SK-N-SH (cell line): ENCODE data around the gene RABGAP1L. TPM values are rescaled to one million over a fixed set of nuclear protein-coding genes. Genes with fewer than 3 reads are reported as not detected.

Source experiments
- CTCF ChIA-PET: fragments of 300-600, 350-600 bp; formaldehyde crosslinking; extraction: SDS; loops from one replicate; lab custom pipeline; 2021; lab: Yijun Ruan, JAX
- POLR2A ChIA-PET: fragments of 350-600 bp; sonication (Branson Sonifier 250); formaldehyde crosslinking; extraction: SDS; loops from one replicate; lab custom pipeline; 2020; ENCODE audit warnings: antibody characterized with exemption, inconsistent platforms; lab: Yijun Ruan, JAX
- DNase-seq: peaks from one replicate; pipeline ENCODE4 v3.0.0; 2012
- H2AFZ ChIP-seq: fragments of 200-600 bp; sonication (generic); 2 replicates; pipeline ENCODE4 v1.8.1; 2016; ENCODE audit warnings: antibody characterized with exemption, mild to moderate bottlenecking, low read depth
- H3F3A ChIP-seq: fragments of 200-600 bp; sonication (generic); replicated peaks from 2 replicates; pipeline ENCODE3; 2016; ENCODE audit warnings: antibody characterized with exemption, mild to moderate bottlenecking; ENCODE audit not compliant: insufficient read depth
- H3K27ac ChIP-seq, 2 experiments: fragments of 200-500 bp in 1 of 2; fragments of 200-600 bp in 1 of 2; sonication (Bioruptor generic) in 1 of 2; sonication (generic), shearing (Covaris generic) in 1 of 2; 2 replicates each; pipeline versions ENCODE4 v1.5.1 to v1.6.1; 2014 to 2016; ENCODE audit warnings: low read depth in 2 of 2, inconsistent platforms in 1 of 2, low read length in 1 of 2, mild to moderate bottlenecking in 1 of 2, mixed read lengths in 1 of 2
- H3K27me3 ChIP-seq: fragments of 200-600 bp; sonication (generic), shearing (Covaris generic); 2 replicates; pipeline ENCODE4 v1.6.1; 2016; ENCODE audit warnings: mixed run types; ENCODE audit not compliant: insufficient read depth
- H3K36me3 ChIP-seq, 2 experiments: fragments of 200-500 bp in 1 of 2; fragments of 200-600 bp in 1 of 2; sonication (Bioruptor generic) in 1 of 2; sonication (generic) in 1 of 2; replicated peaks in 1 of 2; 2 replicates each; pipeline versions ENCODE3 to v1.5.1; 2014 to 2016; ENCODE audit warnings: low read length in 1 of 2, mild to moderate bottlenecking in 1 of 2; ENCODE audit not compliant: insufficient read depth in 2 of 2, control insufficient read depth in 1 of 2
- H3K4me1 ChIP-seq, 2 experiments: fragments of 200-500 bp in 1 of 2; fragments of 200-600 bp in 1 of 2; sonication (Bioruptor generic) in 1 of 2; sonication (generic), shearing (Covaris generic) in 1 of 2; 2 replicates each; pipeline versions ENCODE4 v1.5.1 to v1.6.1; 2014 to 2016; ENCODE audit warnings: low read depth in 1 of 2, low read length in 1 of 2, mixed run types in 1 of 2; ENCODE audit not compliant: insufficient read depth in 2 of 2, control insufficient read depth in 1 of 2
- H3K4me2 ChIP-seq: fragments of 200-600 bp; sonication (generic), shearing (Covaris generic); 2 replicates; pipeline ENCODE4 v1.6.1; 2017; ENCODE audit warnings: mixed run types
- H3K4me3 ChIP-seq, 2 experiments: fragments of 200-500 bp in 1 of 2; fragments of 200-600 bp in 1 of 2; sonication (Bioruptor generic) in 1 of 2; sonication (generic), shearing (Covaris generic) in 1 of 2; 2 replicates each; pipeline versions ENCODE4 v1.5.1 to v1.8.1; 2014 to 2016; ENCODE audit warnings: low read depth in 2 of 2, inconsistent platforms in 1 of 2, low read length in 1 of 2, mild to moderate bottlenecking in 1 of 2, mixed read lengths in 1 of 2, moderate library complexity in 1 of 2
- H3K79me2 ChIP-seq: fragments of 200-600 bp; sonication (generic); 2 replicates; pipeline ENCODE4 v1.8.1; 2017; ENCODE audit warnings: mild to moderate bottlenecking; ENCODE audit not compliant: insufficient read depth
- H3K9ac ChIP-seq: fragments of 200-600 bp; sonication (generic); 2 replicates; pipeline ENCODE4 v1.6.1; 2017; ENCODE audit warnings: mixed run types
- H3K9me2 ChIP-seq: fragments of 200-600 bp; sonication (generic); 2 replicates; pipeline ENCODE4 v1.6.1; 2017; ENCODE audit warnings: mixed run types
- H3K9me3 ChIP-seq: fragments of 200-600 bp; sonication (generic); 2 replicates; pipeline ENCODE4 v1.6.1; 2017; ENCODE audit warnings: mixed run types, mild to moderate bottlenecking, moderate library complexity
- H4K20me1 ChIP-seq: fragments of 200-600 bp; sonication (generic); 2 replicates; pipeline ENCODE4 v1.6.1; 2017; ENCODE audit warnings: mild to moderate bottlenecking, mixed run types; ENCODE audit not compliant: insufficient read depth
- CTCF ChIP-seq: fragments of 200-600 bp; sonication (generic); IDR thresholded peaks from 2 replicates; pipeline ENCODE4 v1.6.1; 2017; ENCODE audit warnings: antibody characterized with exemption, mild to moderate bottlenecking, moderate library complexity
- ELF1 ChIP-seq: IDR thresholded peaks from 2 replicates; pipeline ENCODE4 v1.4.0; 2012
- EP300 ChIP-seq, 2 experiments: IDR thresholded peaks; 2 replicates each; pipeline versions ENCODE4 v1.4.0 to v1.6.1; 2012; ENCODE audit warnings: borderline replicate concordance in 1 of 2, low read depth in 1 of 2, low read length in 1 of 2
- FOXJ3 ChIP-seq: sonication (generic); formaldehyde crosslinking; IDR thresholded peaks from 2 replicates; pipeline ENCODE4 v1.5.1; 2020; ENCODE audit warnings: mild to moderate bottlenecking, missing genetic modification reagents
- GABPA ChIP-seq: IDR thresholded peaks from 2 replicates; pipeline ENCODE4 v1.4.0; 2012; ENCODE audit warnings: low read depth, mild to moderate bottlenecking
- JUND ChIP-seq: IDR thresholded peaks from 2 replicates; pipeline ENCODE4 v1.4.0; 2012
- MXI1 ChIP-seq: IDR thresholded peaks from 2 replicates; pipeline ENCODE4 v1.6.1; 2012; ENCODE audit warnings: mild to moderate bottlenecking, low read depth, low read length, improper control_type of control experiment
- NFIC ChIP-seq: IDR thresholded peaks from 2 replicates; pipeline ENCODE4 v1.4.0; 2012; ENCODE audit warnings: borderline replicate concordance
- NRF1 ChIP-seq: IDR thresholded peaks from 2 replicates; pipeline ENCODE4 v1.6.1; 2012; ENCODE audit warnings: low read depth, mild to moderate bottlenecking, low read length
- POLR2AphosphoS5 ChIP-seq: IDR thresholded peaks from 2 replicates; pipeline ENCODE4 v1.6.1; 2012; ENCODE audit warnings: low read depth, low read length
- RAD21 ChIP-seq: IDR thresholded peaks from 2 replicates; pipeline ENCODE4 v1.6.1; 2012; ENCODE audit warnings: mild to moderate bottlenecking, low read length
- RCOR1 ChIP-seq: fragments of 150-350 bp; IDR thresholded peaks from 2 replicates; pipeline ENCODE4 v1.6.1; 2017; ENCODE audit warnings: antibody characterized with exemption, low read length
- RFX5 ChIP-seq: IDR thresholded peaks from 2 replicates; pipeline ENCODE4 v1.6.1; 2012; ENCODE audit warnings: mild to moderate bottlenecking, improper control_type of control experiment, low read length
- RXRA ChIP-seq: IDR thresholded peaks from 2 replicates; pipeline ENCODE4 v1.4.0; 2012; ENCODE audit warnings: low read depth, mild to moderate bottlenecking, borderline replicate concordance
- SIN3A ChIP-seq: IDR thresholded peaks from 2 replicates; pipeline ENCODE4 v1.6.1; 2012; ENCODE audit warnings: low read depth, mild to moderate bottlenecking, low read length, moderate library complexity, borderline replicate concordance
- SMC3 ChIP-seq: IDR thresholded peaks from 2 replicates; pipeline ENCODE4 v1.6.1; 2012; ENCODE audit warnings: low read depth, low read length, improper control_type of control experiment
- TCF12 ChIP-seq: IDR thresholded peaks from 2 replicates; pipeline ENCODE4 v1.4.0; 2012
- YY1 ChIP-seq: IDR thresholded peaks from 2 replicates; pipeline ENCODE4 v1.4.0; 2012; ENCODE audit warnings: low read depth, mild to moderate bottlenecking
- ZBTB33 ChIP-seq: IDR thresholded peaks from 2 replicates; pipeline ENCODE4 v1.4.0; 2012; ENCODE audit warnings: low read depth, borderline replicate concordance
- WGBS: methylation state at CpG from one replicate; pipeline ENCODE4 v1.1.6; 2017; ENCODE audit warnings: low lambda C conversion rate; 5-methylcytosine and 5-hydroxymethylcytosine counted together
- polyA plus RNA-seq, 3 experiments: library from polyadenylated mRNA; depleted of rRNA; stranded (reverse); fragments of >200 nt; gene quantifications; 2 replicates each; pipeline ENCODE4 v1.2.3, GENCODE V29; 2012

The RABGAP1L gene
- polyA plus RNA-seq, 1 of the 3 experiments (the other 2 are of a cell fraction), result 7.2 TPM

GRCh38 chr1:174880171-174880570 lies 720.9 kb downstream of the RABGAP1L start:
- Histone ChIP-seq H3K4me3 (no peak overlapping the region), H2AFZ (no peak overlapping the region), H4K20me1 (no peaks in the 10 kb centered on the region), H3K79me2 (no peaks in the 10 kb centered on the region), H3K4me1 (no peaks in the 10 kb centered on the region), H3K9me3 (no peaks in the 10 kb centered on the region), H3K4me2 (no peak overlapping the region), H3K9me2 (no peaks in the 10 kb centered on the region), H3K9ac (no peak overlapping the region), H3F3A (no peaks in the 10 kb centered on the region), H3K36me3 (no peaks in the 10 kb centered on the region), H3K27me3 (no peaks in the 10 kb centered on the region), H3K27ac (no peak overlapping the region)
- DNase-seq, result no peak
- ChIA-PET CTCF (no interaction called here), POLR2A (no interaction called here)
- TF ChIP-seq FOXJ3 (CRISPR knock-in tag), result no peak
- TF ChIP-seq SMC3, result no peak
- TF ChIP-seq NRF1, result no peak
- no peak for TF ChIP-seq ZBTB33
- no peak for TF ChIP-seq EP300 (IDR thresholded peaks at IDR 0.05; ENCODE audit: borderline replicate concordance in 1 of 2, low read depth in 1 of 2, low read length in 1 of 2)
- TF ChIP-seq ELF1, result no peak
- TF ChIP-seq GABPA, result no peak
- TF ChIP-seq JUND, result no peak
- TF ChIP-seq NFIC, result no peak
- TF ChIP-seq MXI1, result no peak
- no peak for TF ChIP-seq POLR2AphosphoS5
- TF ChIP-seq YY1, result no peak
- no peak for TF ChIP-seq TCF12
- no peak for TF ChIP-seq RFX5
- TF ChIP-seq RCOR1, result no peak
- TF ChIP-seq RAD21, result no peak
- no peak for TF ChIP-seq SIN3A
- no peak for TF ChIP-seq RXRA
- 70% methylated on average over 3 of the region's 3 CpGs for WGBS

- H3K4me3 ChIP-seq, result no peak overlapping the region
- H3F3A ChIP-seq, result no peaks in the 10 kb centered on the region
- H3K4me2 ChIP-seq, result no peak overlapping the region
- TF ChIP-seq TCF12 (no peak), RAD21 (peak; percentile 38), MXI1 (no peak), CTCF (0 out of 2 replicates have a peak, but pooled peaks have one; percentile 13)
- H3K4me1 ChIP-seq, result no peaks in the 10 kb centered on the region
- no peaks in the 10 kb centered on the region for H3K36me3 ChIP-seq
- no peaks in the 10 kb centered on the region for H3K79me2 ChIP-seq
- WGBS, result 94% methylated on average over 1 of the region's 1 CpG
- H3K27ac ChIP-seq, result no peak overlapping the region
- no peaks in the 10 kb centered on the region for H4K20me1 ChIP-seq
- no peaks in the 10 kb centered on the region for H3K9me3 ChIP-seq
- CTCF ChIA-PET, result interaction anchor here (1.6 kb wide), 1 partner anchor 11 kb away, joined by 3 read pairs; no protein-coding TSS in a partner anchor
- H3K27me3 ChIP-seq, result no peaks in the 10 kb centered on the region
- POLR2A ChIA-PET, result no interaction called here
- H3K9ac ChIP-seq, result no peak overlapping the region
- no peak overlapping the region for H2AFZ ChIP-seq
- no peak for DNase-seq
- H3K9me2 ChIP-seq, result no peaks in the 10 kb centered on the region
Observed at GRCh38 chr1:174883409-174883808, 724.1 kb downstream of the RABGAP1L start.
